ENCODE results near the gene F7. TPM values are rescaled to one million over a fixed set of nuclear protein-coding genes. Genes with fewer than 3 reads are reported as not detected.

F7 gene
- total RNA-seq, 4 donors from 2014 or later: 0.17 TPM; not detected in 3

- no peak for TF ChIP-seq CTCF (IDR thresholded peaks at IDR 0.05; ENCODE audit: low read depth)
These were observed 49.6 kb downstream of the F7 start for GRCh38 chr13:113155201-113155600.

GRCh38 chr13:113155982-113156655 is 50.5 kb downstream of the F7 start:
- no peak for TF ChIP-seq CTCF (IDR thresholded peaks at IDR 0.05; ENCODE audit: low read depth)

- no peak for TF ChIP-seq CTCF (IDR thresholded peaks at IDR 0.05; ENCODE audit: low read depth)
These were observed 51.8 kb downstream of the F7 start for GRCh38 chr13:113157206-113157928.

GRCh38 chr13:113157929-113158747 is 52.5 kb downstream of the F7 start, which contains the start of gene PROZ:
Gene PROZ, plus strand, starts transcription at chr13:113158648. Its CDS starts 13 bp downstream, at chr13:113158661.
- no peak for TF ChIP-seq CTCF (IDR thresholded peaks at IDR 0.05; ENCODE audit: low read depth)

GRCh38 chr13:113158946-113159345 is 53.4 kb downstream of the F7 start:
- TF ChIP-seq CTCF (IDR thresholded peaks at IDR 0.05; ENCODE audit: low read depth): no peak

- no peak for TF ChIP-seq CTCF (IDR thresholded peaks at IDR 0.05; ENCODE audit: low read depth)
These were observed 54.1 kb downstream of the F7 start for GRCh38 chr13:113159701-113160100.

GRCh38 chr13:113160983-113161382 is 55.4 kb downstream of the F7 start:
- TF ChIP-seq CTCF (IDR thresholded peaks at IDR 0.05; ENCODE audit: low read depth): no peak
